Prostate gland (tissue), 2 donors: Measurements from ENCODE around the gene ACVR1C.

Source experiments
- POLR2A ChIP-seq: fragments of 450-650 bp; IDR thresholded peaks from one replicate; pipeline ENCODE4 v1.6.1; 2016; ENCODE audit warnings: antibody characterized with exemption, mild to moderate bottlenecking
- POLR2AphosphoS5 ChIP-seq: sonication (generic); formaldehyde crosslinking; IDR thresholded peaks from one replicate; pipeline ENCODE4 v1.6.1; 2017; ENCODE audit warnings: antibody characterized with exemption
- TF ChIP-seq, protein P1 (sequence below), 4 experiments: fragments of 200-600 bp in 2 of 4; fragments of 450-650 bp in 2 of 4; sonication (generic) in 2 of 4; IDR thresholded peaks; 1 replicate in 3 of 4; 2 replicates in 1 of 4; pipeline ENCODE4 v1.5.1; 2016 to 2019; ENCODE audit warnings: antibody characterized with exemption in 4 of 4, mild to moderate bottlenecking in 2 of 4, moderate library complexity in 2 of 4

DNA sequence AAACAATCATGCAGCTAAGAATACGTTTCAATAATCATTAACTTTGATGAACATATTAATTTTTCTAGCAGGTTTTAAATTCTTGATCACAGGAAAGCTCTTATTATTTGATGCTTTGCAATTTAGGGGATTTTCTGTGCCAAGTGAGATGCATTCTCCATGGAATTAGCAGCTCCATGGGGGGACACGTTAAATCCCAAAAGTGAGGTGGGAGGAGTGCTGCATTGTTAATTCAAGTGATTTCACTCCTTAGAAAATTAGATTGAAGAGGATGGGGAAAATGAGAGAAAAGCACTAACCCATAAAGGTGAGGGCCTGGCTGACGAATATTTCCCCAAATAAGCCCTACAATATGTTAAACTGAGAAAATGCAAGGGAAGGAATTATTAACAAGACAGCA is 69.2 kb downstream of the ACVR1C start:
- TF ChIP-seq, protein P1, sequence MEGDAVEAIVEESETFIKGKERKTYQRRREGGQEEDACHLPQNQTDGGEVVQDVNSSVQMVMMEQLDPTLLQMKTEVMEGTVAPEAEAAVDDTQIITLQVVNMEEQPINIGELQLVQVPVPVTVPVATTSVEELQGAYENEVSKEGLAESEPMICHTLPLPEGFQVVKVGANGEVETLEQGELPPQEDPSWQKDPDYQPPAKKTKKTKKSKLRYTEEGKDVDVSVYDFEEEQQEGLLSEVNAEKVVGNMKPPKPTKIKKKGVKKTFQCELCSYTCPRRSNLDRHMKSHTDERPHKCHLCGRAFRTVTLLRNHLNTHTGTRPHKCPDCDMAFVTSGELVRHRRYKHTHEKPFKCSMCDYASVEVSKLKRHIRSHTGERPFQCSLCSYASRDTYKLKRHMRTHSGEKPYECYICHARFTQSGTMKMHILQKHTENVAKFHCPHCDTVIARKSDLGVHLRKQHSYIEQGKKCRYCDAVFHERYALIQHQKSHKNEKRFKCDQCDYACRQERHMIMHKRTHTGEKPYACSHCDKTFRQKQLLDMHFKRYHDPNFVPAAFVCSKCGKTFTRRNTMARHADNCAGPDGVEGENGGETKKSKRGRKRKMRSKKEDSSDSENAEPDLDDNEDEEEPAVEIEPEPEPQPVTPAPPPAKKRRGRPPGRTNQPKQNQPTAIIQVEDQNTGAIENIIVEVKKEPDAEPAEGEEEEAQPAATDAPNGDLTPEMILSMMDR (IDR thresholded peaks at IDR 0.05): no peak
- TF ChIP-seq POLR2AphosphoS5 (no peak), POLR2A (no peak)
